ENCODE results near the gene NFKBIE. TPM values are rescaled to one million over a fixed set of nuclear protein-coding genes. Genes with fewer than 3 reads are reported as not detected.

NFKBIE gene
- total and polyA plus RNA-seq, 2 donors (not counting 1 experiment from before 2014, with no cell fraction given), result 46.5 to 90.0 TPM

GRCh38 chr6:44269921-44270525, 4.7 kb upstream of the NFKBIE start, which contains the start of gene TMEM151B:
Gene TMEM151B, plus strand, starts transcription at chr6:44270450. Its CDS starts 293 bp downstream, at chr6:44270743.
- Histone ChIP-seq H3K9me3 (ENCODE audit: control extremely low read depth in 1 of 3, control insufficient read depth in 2 of 3, insufficient read depth in 1 of 3, low read length in 2 of 3) (no peaks in the 10 kb centered on the region), H3K4me2 (replicated peaks; ENCODE audit: low read depth, low read length, poor library complexity, severe bottlenecking) (peak within 1 kb of the TSS; percentile 79), H2AFZ (ENCODE audit: insufficient read depth, low read depth, low read length, poor library complexity, severe bottlenecking) (peak within 1 kb of the TSS; percentile 30), H3K9ac (ENCODE audit: low read length) (no peak within 1 kb of the TSS), H3K36me3 (replicated peaks in 1 of 2; ENCODE audit: control extremely low read depth in 1 of 2, control insufficient read depth in 1 of 2, extremely low read depth in 1 of 2, insufficient read depth in 2 of 2, low read length in 1 of 2) (no peaks in the 10 kb centered on the region), H3K4me3 (ENCODE audit: control extremely low read depth in 1 of 5, extremely low read depth in 1 of 5, insufficient read depth in 1 of 5, low read depth in 2 of 5, low read length in 4 of 5) (peak within 1 kb of the TSS in 3 of 5 experiments; percentile 34 to 52 (median 37)), H3K27ac (ENCODE audit: low read length in 2 of 2) (no peak within 1 kb of the TSS), H3K4me1 (ENCODE audit: control insufficient read depth in 2 of 2, insufficient read depth in 2 of 2, low read length in 2 of 2) (peaks cover 23 to 28% of the 10 kb centered on the region in 2 donors), H3K27me3 (replicated peaks in 1 of 4; ENCODE audit: control extremely low read depth in 1 of 4, control insufficient read depth in 3 of 4, insufficient read depth in 4 of 4, low read length in 3 of 4) (peaks cover 0 to 50% (median 28%) of the 10 kb centered on the region in 4 experiments), H3K79me2 (ENCODE audit: control insufficient read depth, insufficient read depth, low read length) (no peaks in the 10 kb centered on the region), H4K20me1 (ENCODE audit: control insufficient read depth, insufficient read depth, low read length, poor library complexity, severe bottlenecking) (no peaks in the 10 kb centered on the region)
- ATAC-seq (ENCODE audit: low read depth) (no peak), DNase-seq (peak; percentile 40)
- H3K27me3 Mint-ChIP-seq, result peaks cover 40% of the 10 kb centered on the region
- intact Hi-C loops (cut with micrococcal nuclease), result loop anchor here (2.0 to 5.0 kb wide), 2 partner anchors 117 to 1045 kb away; partner anchors contain the start of gene CDC5L
- H3K9me3 Mint-ChIP-seq (ENCODE audit: insufficient read depth), result no peaks in the 10 kb centered on the region
- H3K4me3 Mint-ChIP-seq, result peak within 1 kb of the TSS; percentile 81
- WGBS (ENCODE audit: insufficient coverage), result 16% methylated on average over 10 of the region's 29 CpGs
- H3K27ac Mint-ChIP-seq, result peak within 1 kb of the TSS; percentile 24
- peak; percentile 83 for TF ChIP-seq EZH2 (IDR thresholded peaks at IDR 0.05; ENCODE audit: borderline replicate concordance, insufficient read depth, low read depth, low read length, poor library complexity, severe bottlenecking)
- TF ChIP-seq CTCF (IDR thresholded peaks at IDR 0.05), result no peak
- ChIA-PET POLR2A (interaction anchor here (0.6 to 0.7 kb wide), 2 partner anchors 47 to 1380 kb away, joined by 3 read pairs; a partner anchor contains a TSS), CTCF (interaction anchor here (1.2 to 5.5 kb wide), 5 partner anchors 23 to 176 kb away, joined by 4 to 107 read pairs (median 5); partner anchors contain the start of gene HSP90AB1)
- H3K4me1 Mint-ChIP-seq, result peaks cover 35% of the 10 kb centered on the region
